GM19328 (cell line): ENCODE measurements around the gene CNDP1.
"Not testable (repeated sequence)": the region's sequence is repeated elsewhere in the genome, so short reads cannot be mapped to it uniquely, and the experiment has no call there.

Experiments
- ATAC-seq: cut with Tn5 transposase; IDR thresholded peaks from one replicate; pipeline ENCODE4 v1.9.1; 2021; ENCODE audit warnings: mild to moderate bottlenecking, moderate library complexity; ENCODE audit not compliant: unreplicated experiment

The CNDP1 gene

DNA sequence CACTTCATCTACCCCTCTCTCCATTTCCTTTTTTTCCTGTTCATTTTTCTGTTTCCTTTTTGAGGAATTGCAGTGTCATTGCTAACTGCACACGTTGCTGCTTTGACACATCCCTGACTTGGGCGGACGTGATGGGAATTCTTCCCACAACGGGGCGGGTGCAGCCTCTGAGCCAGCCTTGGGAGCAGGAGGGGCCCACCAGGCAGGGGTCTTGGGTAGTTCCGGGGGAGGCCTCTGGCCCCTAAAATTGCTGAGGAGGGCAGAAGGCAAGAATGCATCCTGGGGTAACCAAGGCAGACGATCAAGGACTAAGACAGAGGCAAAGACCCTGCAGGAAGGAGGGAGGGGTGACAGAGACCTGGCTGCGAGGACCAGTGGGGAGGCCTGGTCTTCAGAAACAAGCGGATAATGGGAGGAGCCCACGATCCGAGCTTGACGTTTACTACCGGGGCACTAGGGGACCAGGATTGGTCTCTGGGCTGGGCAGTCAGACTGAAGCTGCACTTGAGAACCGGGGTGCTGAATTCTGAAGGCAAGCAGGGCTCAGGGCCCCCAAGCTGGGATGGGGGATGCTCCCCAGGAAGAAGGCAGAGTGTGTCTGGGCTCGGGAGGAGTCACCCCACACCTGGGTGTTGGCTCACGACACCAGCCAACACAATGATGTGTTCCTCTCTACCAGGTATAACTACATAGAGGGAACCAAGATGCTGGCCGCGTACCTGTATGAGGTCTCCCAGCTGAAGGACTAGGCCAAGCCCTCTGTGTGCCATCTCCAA lies 14.8 kb upstream of the CNDP1 start:
- ATAC-seq = no peak

GRCh38 chr18:74520096-74520833 lies 14.0 kb upstream of the CNDP1 start:
- ATAC-seq = no peak

DNA sequence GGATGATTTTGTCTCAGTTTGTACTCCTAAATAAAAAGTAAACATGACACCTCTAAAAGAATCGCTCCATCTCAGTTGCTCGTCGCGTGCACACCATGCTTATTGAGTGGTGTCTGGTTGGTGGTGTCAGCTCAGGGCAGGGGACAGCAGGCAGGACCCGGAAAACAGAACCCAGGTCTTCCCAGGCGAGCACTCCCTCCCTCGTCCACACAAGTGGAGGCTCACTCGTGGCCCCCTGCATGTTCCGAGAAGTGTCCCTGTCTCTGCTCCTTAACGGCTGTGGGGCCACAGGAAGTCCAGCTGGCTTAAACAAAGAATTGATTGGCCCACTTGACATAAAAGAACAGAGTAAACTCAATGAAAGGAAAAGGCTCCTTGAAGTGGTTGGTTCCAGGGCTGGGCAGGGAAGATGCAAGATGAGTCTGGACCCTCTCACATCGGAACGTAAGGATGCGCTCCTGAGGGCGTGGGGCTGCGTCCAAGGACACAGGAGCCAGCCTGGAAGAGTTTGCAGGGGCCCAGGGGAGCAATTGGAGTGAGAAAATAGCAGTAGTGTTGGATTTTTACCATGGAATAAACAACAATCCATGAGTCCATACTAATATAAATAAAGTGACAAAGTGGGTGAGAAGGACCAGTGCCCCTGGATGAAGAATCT lies 13.1 kb upstream of the CNDP1 start:
- no peak for ATAC-seq

DNA sequence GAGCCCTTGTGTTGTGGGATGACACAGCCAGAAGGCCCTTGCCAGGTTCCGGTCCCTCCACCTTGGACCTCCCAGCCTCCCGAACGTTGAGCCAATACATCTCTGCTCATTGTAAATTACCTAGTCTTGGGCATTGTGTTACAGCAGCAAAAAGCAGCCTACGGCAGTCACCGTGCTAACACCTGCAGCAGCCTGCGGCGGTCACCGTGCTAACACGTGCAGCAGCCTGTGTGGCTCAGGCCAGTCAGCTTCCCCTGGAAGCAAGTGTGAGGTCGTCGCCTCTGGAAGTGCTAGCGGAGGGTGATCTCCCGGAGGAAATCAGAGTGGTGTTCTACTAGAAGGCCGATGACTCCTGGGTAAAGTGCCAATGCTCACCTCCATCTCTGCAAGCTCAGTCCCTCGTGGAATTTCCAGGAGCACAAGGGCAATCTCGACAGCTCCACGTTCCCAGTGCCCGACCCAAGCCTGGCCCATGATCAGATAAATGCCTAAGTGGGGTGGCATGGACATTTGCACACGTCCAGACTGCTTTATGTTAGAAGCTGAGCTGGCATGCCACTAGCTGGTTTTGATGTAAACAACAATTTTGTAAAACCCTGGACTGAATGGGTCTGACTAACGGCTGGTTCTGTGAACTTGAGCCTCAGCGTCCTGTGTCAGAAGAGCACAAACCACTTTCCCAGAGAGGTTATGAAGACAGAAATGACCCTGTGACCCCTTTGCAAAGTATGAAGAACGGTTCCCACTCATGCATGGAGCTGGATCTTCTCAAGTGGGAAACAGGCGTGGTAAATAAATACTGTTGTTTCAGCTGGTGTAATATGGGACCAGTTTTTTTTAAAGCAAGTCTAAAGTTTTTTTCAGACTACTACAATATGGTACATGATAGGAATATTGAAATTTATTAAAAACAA lies 11.4 kb upstream of the CNDP1 start:
- ATAC-seq = no peak

GRCh38 chr18:74524097-74524496 lies 10.2 kb upstream of the CNDP1 start:
- no peak for ATAC-seq

DNA sequence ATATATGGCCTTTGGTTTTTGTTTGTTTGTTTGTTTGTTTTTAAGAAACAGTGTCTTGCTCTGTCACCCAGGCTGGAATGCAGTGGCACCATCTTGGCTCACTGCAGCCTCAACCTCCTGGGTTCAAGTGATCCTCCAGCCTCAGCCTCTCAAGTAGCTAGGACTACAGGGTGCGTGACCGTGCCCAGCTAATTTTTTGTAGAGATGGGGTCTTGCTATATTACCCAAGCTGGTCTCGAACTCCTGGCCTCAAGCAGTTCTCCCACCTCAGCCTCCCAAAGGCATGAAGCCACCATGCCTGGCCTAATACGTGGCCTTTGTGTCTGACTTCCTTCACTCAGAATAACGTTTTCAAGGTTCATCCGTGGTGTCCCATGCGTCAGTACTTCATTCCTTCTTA lies 9.4 kb upstream of the CNDP1 start:
- not testable (repeated sequence) for ATAC-seq

DNA sequence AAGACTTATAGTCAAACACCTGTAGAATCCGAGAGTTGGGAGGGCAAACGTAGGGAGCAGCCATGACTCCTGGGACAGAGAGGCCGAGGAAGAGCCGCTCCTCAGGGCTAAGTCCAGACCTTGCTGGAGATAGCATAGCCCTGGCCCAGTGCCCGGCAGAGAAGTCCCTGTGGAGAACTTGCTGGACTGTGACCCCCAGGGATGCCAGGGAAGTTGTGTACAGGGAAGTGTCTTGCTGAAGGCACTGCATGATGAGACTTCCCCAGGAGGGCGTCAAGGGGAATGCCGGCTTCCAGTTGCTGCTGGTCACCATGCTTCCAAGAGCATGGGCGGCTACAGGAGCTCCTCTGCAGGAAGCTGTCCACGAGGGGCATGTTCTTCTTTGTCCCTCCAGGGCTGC lies 8.6 kb upstream of the CNDP1 start:
- no peak for ATAC-seq

- ATAC-seq = no peak
Measured at GRCh38 chr18:74526488-74526887, 7.8 kb upstream of the CNDP1 start.

GRCh38 chr18:74528478-74528877 lies 5.8 kb upstream of the CNDP1 start:
- ATAC-seq = no peak

GRCh38 chr18:74528913-74529312 lies 5.4 kb upstream of the CNDP1 start:
- ATAC-seq = no peak

DNA sequence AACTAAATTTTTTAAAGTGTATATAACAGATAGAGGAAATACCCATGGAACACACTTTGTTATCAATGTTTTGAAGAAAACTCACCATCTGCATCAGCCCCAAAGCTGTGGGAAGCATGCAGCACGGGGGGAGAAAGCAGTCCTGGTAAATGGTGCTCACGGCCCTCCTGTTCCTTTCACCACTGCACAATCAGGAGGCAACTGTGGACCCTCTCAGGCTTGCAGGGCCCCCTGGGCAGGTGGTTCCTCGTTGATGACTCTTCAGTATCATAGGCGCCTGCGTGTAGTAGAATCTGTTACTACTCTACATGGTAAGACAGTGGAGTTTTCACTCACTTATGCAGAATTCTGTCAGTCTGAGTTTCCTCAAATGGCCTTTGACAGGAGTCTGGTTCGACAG lies 4.9 kb upstream of the CNDP1 start:
- ATAC-seq = no peak

GRCh38 chr18:74529811-74530583 lies 4.3 kb upstream of the CNDP1 start:
- ATAC-seq = no peak

- ATAC-seq = no peak
Measured at GRCh38 chr18:74530584-74530862, 3.8 kb upstream of the CNDP1 start.

- ATAC-seq = no peak
Measured at GRCh38 chr18:74531043-74531442, 3.3 kb upstream of the CNDP1 start.

DNA sequence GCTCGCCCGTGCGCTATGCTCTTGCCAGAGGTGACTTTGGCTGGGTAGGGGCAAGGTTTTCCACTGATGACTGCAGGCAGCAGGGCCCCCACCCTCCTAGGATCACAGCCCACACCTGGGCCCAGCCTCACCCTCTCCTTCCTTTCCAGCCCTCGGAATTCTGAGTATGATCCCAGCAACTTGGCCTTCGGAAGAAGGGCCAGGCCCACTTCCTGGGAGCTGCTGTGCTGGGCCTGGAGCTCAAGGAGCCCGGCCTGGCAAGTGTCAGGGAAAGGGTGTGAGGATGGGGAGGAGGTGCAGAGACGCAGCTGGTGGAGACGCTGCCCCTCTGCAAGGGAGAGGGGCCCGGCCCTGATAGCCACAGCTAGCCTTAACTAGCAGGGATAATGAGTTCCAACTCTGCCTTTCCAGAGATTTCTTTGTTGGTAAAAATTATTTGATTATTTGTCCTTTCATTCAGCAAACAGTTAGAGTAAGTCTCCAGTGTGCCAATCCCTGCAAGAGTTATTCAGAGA lies 1.7 kb upstream of the CNDP1 start:
- no peak for ATAC-seq

DNA sequence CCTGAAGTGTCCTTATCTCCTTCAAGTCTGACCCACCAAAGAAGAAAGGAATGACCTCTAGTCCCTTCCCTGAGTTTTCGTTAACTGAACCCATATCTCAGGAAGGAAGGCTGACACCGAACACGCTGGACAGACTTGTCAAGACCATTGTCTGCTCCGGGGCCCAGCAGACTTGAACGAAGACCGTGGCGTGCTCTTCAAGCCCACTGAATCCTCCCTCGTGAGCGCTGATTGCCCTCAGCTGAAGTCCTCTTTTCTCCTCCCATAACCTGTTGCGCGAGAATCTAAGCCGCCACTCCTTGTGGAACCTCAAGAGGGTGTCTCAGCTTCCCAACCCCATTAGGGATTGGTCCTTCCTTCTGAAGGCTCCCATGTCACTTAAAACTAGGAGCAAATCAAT lies 634 bp upstream of the CNDP1 start:
- ATAC-seq = no peak

GRCh38 chr18:74534981-74535649 lies 815 bp downstream of the CNDP1 start:
- peak; percentile 75 for ATAC-seq

- ATAC-seq = no peak
Measured at GRCh38 chr18:74539289-74539688, 5.0 kb downstream of the CNDP1 start.

- no peak for ATAC-seq
Measured at GRCh38 chr18:74540652-74541421, 6.5 kb downstream of the CNDP1 start.
